IPS-NIHi7 (cell line): ENCODE data around the gene GPNMB.
"Not testable (repeated sequence)": the region's sequence is repeated elsewhere in the genome, so short reads cannot be mapped to it uniquely, and the experiment has no call there.

Experiments
- DNase-seq: peaks from one replicate; pipeline ENCODE4 v3.0.0; 2012; ENCODE audit warnings: mixed read lengths; ENCODE audit errors: extremely low spot score

Gene GPNMB

GRCh38 chr7:23246555-23246954 is at the start of gene GPNMB:
Gene GPNMB, plus strand, starts transcription at chr7:23246775. Its CDS starts 83 bp downstream, at chr7:23246858.
- no peak for DNase-seq

GRCh38 chr7:23197745-23198144 is 48.8 kb upstream of the GPNMB start:
- not testable (repeated sequence) for DNase-seq

- no peak for DNase-seq
These were observed 46.2 kb upstream of the GPNMB start for GRCh38 chr7:23200331-23200730.

- no peak for DNase-seq
These were observed 42.3 kb upstream of the GPNMB start for GRCh38 chr7:23204241-23204640.

- DNase-seq = no peak
These were observed 41.0 kb upstream of the GPNMB start for GRCh38 chr7:23205577-23205908.

GRCh38 chr7:23205909-23206767 is 40.4 kb upstream of the GPNMB start:
- peak; percentile 61 for DNase-seq

- DNase-seq = no peak
These were observed 39.6 kb upstream of the GPNMB start for GRCh38 chr7:23207021-23207420.

- no peak for DNase-seq
These were observed 38.7 kb upstream of the GPNMB start for GRCh38 chr7:23207884-23208283.

- DNase-seq = no peak
These were observed 38.3 kb upstream of the GPNMB start for GRCh38 chr7:23208316-23208715.

- DNase-seq = no peak
These were observed 36.1 kb upstream of the GPNMB start for GRCh38 chr7:23210506-23210905.

- DNase-seq = peak; percentile 55
These were observed 35.0 kb upstream of the GPNMB start for GRCh38 chr7:23211589-23211988.

GRCh38 chr7:23212395-23212794 is 34.2 kb upstream of the GPNMB start:
- no peak for DNase-seq

GRCh38 chr7:23212841-23213240 is 33.7 kb upstream of the GPNMB start:
- no peak for DNase-seq

- no peak for DNase-seq
These were observed 32.8 kb upstream of the GPNMB start for GRCh38 chr7:23213755-23214154.

GRCh38 chr7:23214423-23214822 is 32.2 kb upstream of the GPNMB start:
- DNase-seq = no peak

GRCh38 chr7:23214938-23215337 is 31.6 kb upstream of the GPNMB start:
- DNase-seq = no peak

GRCh38 chr7:23216021-23216420 is 30.6 kb upstream of the GPNMB start:
- no peak for DNase-seq

- no peak for DNase-seq
These were observed 28.4 kb upstream of the GPNMB start for GRCh38 chr7:23218196-23218595.

- DNase-seq = no peak
These were observed 25.8 kb upstream of the GPNMB start for GRCh38 chr7:23220690-23221305.

GRCh38 chr7:23222439-23223030 is 24.0 kb upstream of the GPNMB start:
- DNase-seq = no peak

- DNase-seq = not testable (repeated sequence)
These were observed 22.2 kb upstream of the GPNMB start for GRCh38 chr7:23224364-23224763.

GRCh38 chr7:23226844-23227450 is 19.6 kb upstream of the GPNMB start:
- DNase-seq = no peak

GRCh38 chr7:23228412-23228811 is 18.2 kb upstream of the GPNMB start:
- no peak for DNase-seq
